ENCODE data around the gene NOP14.

Gene NOP14

DNA sequence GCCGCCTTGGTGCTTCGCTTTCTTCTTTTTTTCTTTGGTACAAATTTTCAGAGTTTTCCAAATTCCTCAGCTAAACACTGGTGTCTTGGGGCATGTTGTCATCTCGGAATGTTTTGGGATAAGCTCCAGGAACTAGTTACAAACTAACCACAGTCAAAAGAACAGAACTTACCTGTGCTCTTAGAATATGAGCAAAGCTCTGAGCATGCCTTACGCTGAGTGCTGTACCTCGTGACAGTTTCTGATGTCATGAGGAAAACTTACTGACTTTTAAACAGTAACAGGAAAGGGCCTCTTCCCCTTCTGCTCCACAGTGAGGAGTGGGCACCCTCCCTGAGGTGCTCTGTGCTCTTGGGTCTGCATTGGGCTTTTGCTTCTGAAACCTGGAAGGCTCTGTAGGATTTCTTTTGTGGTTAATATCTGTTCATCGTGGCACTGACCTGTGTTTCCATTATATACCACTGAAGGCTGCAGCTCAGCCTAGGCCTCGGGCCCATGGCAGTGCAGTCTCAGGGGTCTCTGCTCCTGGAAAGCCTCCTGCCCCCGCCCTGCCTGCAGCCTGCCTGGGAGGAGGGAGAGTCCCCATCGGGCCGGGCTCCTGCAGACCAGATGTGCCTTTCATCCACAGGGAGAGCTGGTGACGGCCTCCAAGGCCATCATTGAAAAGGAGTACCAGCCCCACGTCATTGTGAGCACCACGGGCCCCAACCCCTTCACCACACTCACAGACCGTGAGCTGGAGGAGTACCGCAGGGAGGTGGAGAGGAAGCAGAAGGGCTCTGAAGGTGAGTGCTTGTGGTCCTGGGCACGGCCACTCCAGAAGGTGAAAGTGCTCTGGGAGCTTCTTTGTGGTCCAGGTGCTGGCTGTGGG lies 48.7 kb downstream of the NOP14 start:
- no peak for DNase-seq (ENCODE audit: low spot score)

DNA sequence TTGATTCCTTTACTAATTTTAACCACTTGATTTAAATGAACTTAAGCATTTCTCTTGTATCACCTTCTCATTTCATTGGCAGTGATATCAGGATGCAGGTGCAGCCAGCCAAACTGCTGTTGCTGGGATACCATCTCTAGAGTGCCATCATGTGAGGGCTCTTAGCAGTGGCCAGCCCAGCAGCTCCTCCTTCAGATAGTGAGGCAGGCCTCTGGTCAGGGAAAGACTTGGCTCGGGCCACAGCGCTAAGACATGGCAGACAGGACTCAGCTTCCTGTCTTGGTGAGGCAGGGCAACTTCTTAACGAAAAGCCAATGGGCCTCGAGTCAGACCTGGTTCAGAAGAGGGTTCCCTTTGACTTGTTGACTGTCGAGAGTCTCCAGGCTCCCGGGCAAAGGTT lies 50.0 kb downstream of the NOP14 start:
- no peak for DNase-seq (ENCODE audit: low spot score)

DNA sequence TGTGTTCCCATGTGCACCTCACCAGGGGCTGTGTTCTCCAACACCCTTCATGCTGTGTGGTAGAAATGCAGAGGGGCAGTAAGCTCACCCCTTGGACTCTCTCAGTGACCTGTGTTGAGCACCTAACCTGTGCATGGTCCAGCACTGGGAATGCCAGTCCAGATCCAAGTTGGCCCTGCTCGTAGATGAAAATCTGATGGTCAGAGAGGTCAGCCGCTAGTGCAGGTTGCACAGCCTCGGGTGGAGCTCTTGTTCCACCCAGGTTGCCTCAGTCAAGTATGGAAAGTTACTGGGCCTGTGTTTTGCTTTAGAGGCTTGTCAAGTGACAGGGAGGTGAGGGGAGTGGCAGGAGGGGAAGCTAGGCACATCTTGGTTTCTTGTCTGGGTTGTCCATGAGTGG lies 51.3 kb downstream of the NOP14 start:
- DNase-seq (ENCODE audit: low spot score): no peak

DNA sequence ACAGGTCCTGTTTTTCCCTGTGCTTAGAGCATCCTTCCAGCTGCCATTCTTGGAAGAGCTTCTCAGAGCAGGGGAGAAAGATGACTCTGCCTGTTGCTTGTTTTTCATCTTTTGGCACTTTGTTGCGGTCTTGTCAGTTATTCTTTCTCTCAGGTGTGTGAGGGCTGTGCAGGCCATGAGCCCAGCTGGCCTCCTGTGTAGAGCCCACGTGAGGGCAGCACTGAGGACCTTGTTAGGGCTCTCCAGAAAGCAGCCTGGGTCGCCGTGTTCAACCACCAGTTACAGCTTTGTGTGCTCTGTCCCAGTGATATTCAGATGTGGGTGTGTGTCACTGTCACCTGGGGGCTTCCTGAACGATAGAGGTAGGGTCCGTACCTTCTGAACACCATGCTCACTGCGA lies 52.8 kb downstream of the NOP14 start:
- DNase-seq (ENCODE audit: low spot score): no peak

DNA sequence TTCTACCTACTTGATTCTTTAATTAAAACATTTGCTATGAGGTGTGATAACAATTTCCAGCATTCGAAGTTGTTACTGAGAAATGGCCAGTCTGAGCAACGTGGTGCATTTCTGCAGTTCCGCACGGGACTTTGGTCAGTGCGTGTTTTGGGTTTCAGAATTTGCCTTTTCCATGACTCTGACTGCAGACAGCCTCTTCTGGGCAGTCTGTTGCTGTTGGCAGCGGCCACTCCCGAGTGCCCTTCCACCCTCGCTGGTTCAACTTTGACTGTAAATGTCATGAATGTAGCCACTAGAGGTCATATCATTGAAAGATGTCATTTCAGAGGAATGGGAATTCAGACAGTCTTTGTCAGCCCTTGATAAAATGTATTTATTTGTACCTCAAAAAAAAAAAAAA lies 53.6 kb downstream of the NOP14 start:
- DNase-seq (ENCODE audit: low spot score): no peak

DNA sequence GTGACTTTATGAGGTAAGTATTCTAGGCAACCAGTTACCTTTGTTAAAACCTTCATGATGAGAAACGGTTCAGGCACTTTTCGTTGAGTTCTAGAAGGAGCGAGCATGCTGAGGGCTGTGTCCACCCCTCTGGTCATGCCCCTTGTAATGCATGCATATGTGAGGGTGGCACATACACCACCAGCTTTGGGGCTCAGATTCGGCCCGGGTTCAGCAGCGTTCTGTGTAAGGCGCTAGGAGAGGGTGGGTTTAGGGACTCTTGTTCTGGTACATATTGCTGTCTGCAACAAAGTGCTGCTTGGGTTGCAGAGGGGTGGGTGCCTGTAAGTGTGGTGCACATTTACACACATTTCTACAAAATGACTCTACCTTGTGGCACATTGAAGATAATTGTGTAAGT lies 54.5 kb downstream of the NOP14 start:
- DNase-seq (ENCODE audit: low spot score): no peak

DNA sequence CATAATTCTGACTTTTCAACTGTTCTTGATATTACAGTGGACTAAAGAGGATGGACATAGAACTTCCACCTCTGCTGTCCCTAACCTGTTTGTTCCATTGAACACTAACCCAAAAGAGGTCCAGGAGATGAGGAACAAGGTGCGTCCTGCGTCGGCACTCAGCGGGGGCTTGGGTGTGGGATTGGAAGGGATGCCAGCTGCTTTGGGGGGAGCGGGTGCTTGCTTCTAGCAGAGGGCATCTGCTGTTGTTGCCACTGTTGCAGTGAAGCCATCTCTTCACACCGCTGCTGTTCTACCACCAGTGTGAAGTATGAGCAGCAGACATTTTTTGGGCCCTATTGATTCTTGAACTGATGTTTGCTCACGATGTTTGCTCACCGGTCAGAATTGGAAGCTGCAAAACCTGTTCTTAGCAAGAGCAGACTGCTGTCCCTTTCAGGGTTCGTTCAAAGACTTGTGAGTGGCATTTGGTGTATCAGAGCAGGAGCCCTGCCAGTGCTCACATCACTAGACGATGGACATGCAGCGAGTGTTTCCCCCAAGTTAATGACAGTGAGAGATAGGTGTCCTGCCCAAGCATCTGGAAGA lies 55.4 kb downstream of the NOP14 start:
- no peak for DNase-seq (ENCODE audit: low spot score)

DNA sequence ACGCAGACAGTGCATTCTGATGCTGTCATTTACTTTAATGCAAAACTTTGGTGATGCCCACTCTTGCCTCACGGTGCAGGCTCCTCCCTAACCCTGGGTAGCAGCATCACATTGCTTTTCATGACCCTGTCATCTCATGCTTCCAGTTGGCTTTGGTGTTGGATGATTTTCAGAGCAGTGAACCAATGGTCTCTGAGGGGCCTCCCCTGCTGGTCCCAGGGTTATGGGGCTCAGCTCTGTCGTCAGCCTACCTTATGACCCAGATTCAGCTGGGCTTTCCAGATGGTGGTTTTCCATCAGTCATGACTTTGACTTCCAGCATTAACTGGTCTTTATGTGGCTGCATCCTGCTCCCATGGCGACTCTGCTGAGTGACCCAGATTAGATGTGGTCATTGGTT lies 56.0 kb downstream of the NOP14 start:
- DNase-seq (ENCODE audit: low spot score): no peak

DNA sequence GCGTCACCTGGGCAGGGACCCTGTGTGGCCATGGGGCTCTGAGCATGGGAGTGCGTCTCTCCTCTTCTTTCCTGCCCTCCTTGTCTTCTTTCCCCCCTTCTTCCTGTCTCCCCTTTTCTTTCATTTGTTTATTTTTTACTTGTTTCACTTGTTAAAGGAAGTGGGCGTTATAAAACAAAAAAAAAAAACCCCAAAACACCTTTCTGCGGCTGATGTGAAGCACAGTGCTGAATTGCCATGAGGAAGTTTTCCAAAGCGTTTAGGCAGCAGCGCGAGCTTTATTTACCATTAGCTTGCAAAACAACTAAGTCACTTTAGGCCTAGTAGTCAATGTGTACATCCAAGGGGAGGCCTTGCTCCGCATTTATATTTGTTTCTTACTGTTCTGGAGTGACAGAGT lies 57.0 kb downstream of the NOP14 start:
- DNase-seq (ENCODE audit: low spot score): no peak

DNA sequence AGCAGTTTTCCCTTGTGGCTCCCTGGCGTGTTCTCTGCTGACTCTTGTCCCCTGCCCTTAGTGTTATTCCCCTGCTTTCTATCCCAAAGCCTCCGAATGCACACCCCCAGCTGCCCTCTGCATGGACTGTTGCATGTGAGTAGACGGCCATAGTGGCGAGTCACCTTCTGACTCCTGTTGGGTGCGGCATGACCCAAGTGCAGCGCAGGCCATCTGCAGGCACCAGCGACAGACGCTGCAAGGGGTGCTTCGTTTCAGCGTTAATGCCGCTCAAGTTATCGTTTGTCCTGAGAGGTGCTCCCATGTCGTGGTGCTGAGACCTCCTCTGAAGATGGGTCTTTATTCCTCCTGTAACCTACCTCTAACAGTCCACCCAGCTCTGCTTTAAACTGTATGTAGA lies 57.7 kb downstream of the NOP14 start:
- no peak for DNase-seq (ENCODE audit: low spot score)

DNA sequence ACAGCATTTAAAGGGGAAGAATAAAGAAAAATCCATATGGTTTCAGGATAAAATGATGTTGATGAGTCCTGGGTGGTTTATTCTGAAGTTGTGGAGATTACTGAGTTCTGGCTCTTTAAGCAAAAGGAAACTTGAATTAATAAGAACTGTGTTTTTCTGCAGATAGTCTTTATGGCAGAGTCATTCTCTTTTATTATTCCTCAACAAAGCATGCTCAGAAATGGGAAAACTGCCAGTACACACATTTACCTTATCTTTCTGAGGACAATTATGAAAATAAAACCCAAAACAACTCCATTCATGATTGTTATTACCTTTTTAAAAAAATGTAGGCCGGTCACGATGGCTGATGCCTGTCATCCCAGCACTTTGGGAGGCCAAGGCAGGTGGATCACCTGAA lies 61.1 kb downstream of the NOP14 start:
- no peak for DNase-seq (ENCODE audit: low spot score)

DNA sequence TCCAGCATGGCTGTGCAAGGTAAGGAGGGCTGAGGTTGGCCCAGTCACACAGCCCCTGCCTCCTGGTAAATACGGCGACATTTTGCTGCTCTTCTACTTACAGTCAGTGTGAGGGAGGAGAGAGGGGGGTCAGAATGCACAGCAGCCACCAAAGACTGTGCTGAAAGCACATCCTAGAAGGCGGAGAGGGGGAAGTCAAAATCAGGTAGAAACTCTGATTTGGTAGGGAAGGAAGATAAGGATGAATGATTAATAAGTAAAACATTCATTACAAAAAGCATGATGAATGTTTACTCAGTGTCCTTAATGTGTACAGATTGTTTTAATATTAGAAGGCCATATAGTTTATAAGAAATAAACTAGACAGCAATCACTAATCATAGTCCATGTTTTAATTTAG lies 62.0 kb downstream of the NOP14 start:
- DNase-seq (ENCODE audit: low spot score): no peak

DNA sequence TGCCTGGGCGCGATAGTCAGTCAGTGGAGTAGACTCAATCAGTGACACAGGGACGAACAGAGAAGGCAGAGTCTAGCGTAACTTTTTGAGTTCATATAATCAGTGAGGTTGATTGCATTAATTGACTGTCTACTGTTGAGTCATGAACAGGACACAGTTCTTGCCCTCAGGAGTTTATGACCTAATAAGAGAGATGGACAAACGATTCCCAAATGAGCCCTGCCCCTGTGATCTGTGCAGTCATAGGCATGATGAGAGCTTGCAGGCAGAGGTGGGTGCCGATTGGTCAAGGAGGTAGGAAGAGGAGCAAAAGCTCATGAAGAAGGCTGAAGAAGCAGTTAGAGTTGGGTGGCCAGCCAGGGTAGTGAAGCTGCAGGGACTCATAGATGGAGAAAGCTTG lies 62.5 kb downstream of the NOP14 start:
- DNase-seq (ENCODE audit: low spot score): no peak

DNA sequence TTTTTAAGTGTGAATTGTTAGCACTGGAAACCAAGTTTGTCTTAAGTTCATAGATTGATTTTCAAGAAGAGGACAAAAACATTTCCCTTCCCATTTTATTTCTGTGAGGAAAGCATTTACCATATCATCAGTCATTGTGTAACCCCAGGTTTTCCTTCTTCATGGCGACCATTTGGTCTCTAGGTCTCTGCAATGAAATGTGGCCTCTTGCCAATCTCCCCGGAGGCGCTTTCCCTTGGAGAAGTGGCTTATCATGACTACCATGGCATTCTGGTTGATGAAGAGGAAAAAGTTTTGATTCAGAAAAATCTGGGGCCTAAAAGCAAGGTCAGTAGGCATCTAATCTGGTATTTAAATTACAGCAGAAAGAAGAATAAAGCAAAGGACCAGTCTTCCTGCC lies 65.2 kb downstream of the NOP14 start:
- DNase-seq (ENCODE audit: low spot score): no peak

DNA sequence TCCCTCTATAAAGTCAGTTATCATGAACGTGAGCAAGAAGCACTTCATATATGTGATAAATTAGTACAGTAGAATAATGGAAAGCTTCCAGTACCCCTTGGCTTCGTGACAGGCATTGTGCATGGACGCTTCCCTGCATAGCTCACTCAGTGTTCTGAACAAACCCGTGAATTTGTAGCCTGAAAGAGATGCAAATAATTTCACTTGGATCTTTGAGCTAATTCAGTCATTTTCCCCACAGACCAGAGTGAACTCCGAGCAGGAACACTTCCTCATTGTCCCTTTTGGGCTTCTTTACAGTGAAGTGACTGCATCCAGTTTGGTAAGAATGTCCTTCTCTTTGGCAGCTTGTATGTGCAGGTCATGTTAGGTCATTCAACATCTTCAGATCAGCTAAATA lies 69.4 kb downstream of the NOP14 start:
- no peak for DNase-seq (ENCODE audit: low spot score)

DNA sequence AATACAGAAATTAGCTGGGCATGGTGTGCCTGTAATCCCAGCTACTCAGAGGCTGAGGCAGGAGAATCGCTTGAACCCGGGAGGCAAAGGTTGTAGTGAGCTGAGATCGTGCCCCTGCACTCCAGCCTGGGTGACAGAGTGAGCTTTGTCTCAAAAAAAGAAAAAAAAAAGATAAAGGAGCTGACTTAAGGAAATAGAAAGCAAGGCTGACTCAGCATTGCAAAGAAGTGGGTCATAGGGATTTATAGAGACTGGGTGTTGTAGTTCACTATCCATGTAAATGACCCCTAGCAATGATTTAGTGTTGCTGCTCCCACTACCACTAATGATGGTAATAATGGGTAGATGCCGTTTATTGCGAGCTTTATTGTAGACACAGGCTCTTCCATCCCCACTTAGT lies 71.9 kb downstream of the NOP14 start:
- DNase-seq (ENCODE audit: low spot score): no peak

DNA sequence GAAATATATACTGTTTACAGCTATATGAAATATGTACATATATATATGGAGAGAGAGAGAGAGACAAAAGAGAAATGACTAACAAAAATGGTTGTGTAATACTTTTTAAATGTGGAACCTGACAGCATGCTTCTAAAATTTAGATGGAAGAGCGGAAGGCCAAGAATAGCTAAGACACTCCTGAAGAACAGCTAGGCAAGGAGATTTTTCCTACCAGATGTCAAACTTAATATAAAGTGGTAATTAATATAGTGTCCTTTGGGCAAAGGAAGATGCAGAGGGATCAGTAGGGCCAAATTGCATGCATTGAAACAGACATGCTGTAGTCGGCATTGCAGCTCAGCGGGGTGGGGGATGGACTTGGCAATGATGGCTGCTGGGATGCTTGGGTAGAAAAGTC lies 74.3 kb downstream of the NOP14 start:
- no peak for DNase-seq (ENCODE audit: low spot score)
